ENCODE measurements around the gene MIPOL1. TPM values are rescaled to one million over a fixed set of nuclear protein-coding genes. Genes with fewer than 3 reads are reported as not detected.

Gene MIPOL1
- total RNA-seq, 3 donors from 2014 or later (not counting 1 experiment from before 2014, with no cell fraction given), result not detected

GRCh38 chr14:37583358-37584210 lies 385.8 kb downstream of the MIPOL1 start:
- no peak overlapping the region for H3K27ac Mint-ChIP-seq
- peaks cover 24 to 27% of the 10 kb centered on the region in 2 donors for H3K27me3 Mint-ChIP-seq (ENCODE audit: low read depth in 2 of 2)
- ATAC-seq (no peak), DNase-seq (no peak)
- TF ChIP-seq, protein P1, sequence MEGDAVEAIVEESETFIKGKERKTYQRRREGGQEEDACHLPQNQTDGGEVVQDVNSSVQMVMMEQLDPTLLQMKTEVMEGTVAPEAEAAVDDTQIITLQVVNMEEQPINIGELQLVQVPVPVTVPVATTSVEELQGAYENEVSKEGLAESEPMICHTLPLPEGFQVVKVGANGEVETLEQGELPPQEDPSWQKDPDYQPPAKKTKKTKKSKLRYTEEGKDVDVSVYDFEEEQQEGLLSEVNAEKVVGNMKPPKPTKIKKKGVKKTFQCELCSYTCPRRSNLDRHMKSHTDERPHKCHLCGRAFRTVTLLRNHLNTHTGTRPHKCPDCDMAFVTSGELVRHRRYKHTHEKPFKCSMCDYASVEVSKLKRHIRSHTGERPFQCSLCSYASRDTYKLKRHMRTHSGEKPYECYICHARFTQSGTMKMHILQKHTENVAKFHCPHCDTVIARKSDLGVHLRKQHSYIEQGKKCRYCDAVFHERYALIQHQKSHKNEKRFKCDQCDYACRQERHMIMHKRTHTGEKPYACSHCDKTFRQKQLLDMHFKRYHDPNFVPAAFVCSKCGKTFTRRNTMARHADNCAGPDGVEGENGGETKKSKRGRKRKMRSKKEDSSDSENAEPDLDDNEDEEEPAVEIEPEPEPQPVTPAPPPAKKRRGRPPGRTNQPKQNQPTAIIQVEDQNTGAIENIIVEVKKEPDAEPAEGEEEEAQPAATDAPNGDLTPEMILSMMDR (IDR thresholded peaks at IDR 0.05), result no peak
- no peak overlapping the region for H3K4me3 Mint-ChIP-seq
- Histone ChIP-seq H3K9me3 (ENCODE audit: control insufficient read depth, insufficient read depth, low read length) (no peaks in the 10 kb centered on the region), H3K4me1 (ENCODE audit: control insufficient read depth, insufficient read depth, low read length) (no peaks in the 10 kb centered on the region), H3K36me3 (ENCODE audit: control insufficient read depth, insufficient read depth, low read length) (no peaks in the 10 kb centered on the region), H3K27me3 (ENCODE audit: control insufficient read depth, insufficient read depth, low read length) (peaks cover 31% of the 10 kb centered on the region), H3K27ac (ENCODE audit: low read length) (no peak overlapping the region), H3K4me3 (ENCODE audit: low read length) (no peak overlapping the region)
- 8% methylated on average over 64 of the region's 67 CpGs for WGBS (ENCODE audit: insufficient coverage)
- peaks cover 13% of the 10 kb centered on the region for H3K36me3 Mint-ChIP-seq
- peaks cover 0 to 3% of the 10 kb centered on the region in 2 donors for H3K9me3 Mint-ChIP-seq
- intact Hi-C loops (cut with micrococcal nuclease), result no loop called here
- H3K4me1 Mint-ChIP-seq, result no peaks in the 10 kb centered on the region

DNA sequence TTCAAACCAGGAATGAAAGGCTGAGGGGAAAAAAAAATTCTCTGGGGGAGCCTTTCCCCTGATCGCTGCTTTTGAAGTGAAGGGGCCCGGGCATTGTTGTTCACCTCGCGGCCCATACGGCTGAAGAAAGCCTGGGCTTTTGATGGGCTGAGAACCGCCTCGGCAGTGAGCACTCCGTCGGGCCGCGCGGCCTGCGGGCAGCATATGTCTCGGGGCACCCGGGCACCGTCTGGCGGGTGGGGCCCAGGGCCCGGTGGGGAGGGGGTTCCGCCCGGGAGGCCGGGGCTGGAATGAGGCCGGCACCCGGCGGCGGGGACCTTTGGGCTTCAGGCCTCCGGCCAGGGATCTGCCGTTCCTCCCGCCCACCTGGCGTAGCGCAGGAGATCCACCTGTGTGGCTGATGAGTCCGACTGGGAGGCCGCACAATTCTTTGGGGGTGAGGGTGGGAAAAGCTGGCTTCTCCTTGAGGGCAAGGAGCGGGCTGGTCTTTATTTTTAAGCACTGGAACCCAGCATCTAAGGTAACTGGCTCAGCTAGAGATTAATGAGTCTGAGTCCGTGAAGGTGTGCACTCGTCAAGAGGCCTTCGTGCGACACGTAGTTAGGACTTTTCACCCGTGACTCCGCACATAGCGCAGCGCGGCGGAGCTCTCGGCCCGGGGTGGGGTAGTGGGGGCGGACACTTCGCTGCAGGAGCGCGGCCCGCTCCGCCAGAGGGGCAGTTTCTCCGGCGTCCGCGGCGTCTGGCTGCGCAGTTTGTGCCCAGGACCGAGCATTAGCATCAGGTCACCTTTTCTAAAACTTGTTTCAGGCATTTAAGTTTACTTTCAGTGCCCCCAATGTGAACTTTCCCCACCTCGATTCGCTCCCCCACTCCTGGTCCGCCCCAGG lies 386.7 kb downstream of the MIPOL1 start:
- intact Hi-C loops (cut with micrococcal nuclease), result no loop called here
- H3K36me3 Mint-ChIP-seq, result peaks cover 19% of the 10 kb centered on the region
- no peak overlapping the region for H3K27ac Mint-ChIP-seq
- no peaks in the 10 kb centered on the region for H3K36me3 ChIP-seq (ENCODE audit: control insufficient read depth, insufficient read depth, low read length)
- H3K27me3 ChIP-seq (ENCODE audit: control insufficient read depth, insufficient read depth, low read length), result peaks cover 31% of the 10 kb centered on the region
- H3K27ac ChIP-seq (ENCODE audit: low read length), result no peak overlapping the region
- no peaks in the 10 kb centered on the region for H3K4me1 ChIP-seq (ENCODE audit: control insufficient read depth, insufficient read depth, low read length)
- ATAC-seq (no peak), DNase-seq (no peak)
- no peaks in the 10 kb centered on the region for H3K9me3 ChIP-seq (ENCODE audit: control insufficient read depth, insufficient read depth, low read length)
- H3K9me3 Mint-ChIP-seq, result peaks cover 2 to 3% of the 10 kb centered on the region in 2 donors
- H3K4me3 ChIP-seq (ENCODE audit: low read length), result no peak overlapping the region
- H3K4me3 Mint-ChIP-seq, result no peak overlapping the region
- no peaks in the 10 kb centered on the region for H3K4me1 Mint-ChIP-seq
- 13% methylated on average over 62 of the region's 62 CpGs for WGBS (ENCODE audit: insufficient coverage)
- TF ChIP-seq, protein P1 (IDR thresholded peaks at IDR 0.05), result no peak
- H3K27me3 Mint-ChIP-seq (ENCODE audit: low read depth in 2 of 2), result peaks cover 30 to 36% of the 10 kb centered on the region in 2 donors

DNA sequence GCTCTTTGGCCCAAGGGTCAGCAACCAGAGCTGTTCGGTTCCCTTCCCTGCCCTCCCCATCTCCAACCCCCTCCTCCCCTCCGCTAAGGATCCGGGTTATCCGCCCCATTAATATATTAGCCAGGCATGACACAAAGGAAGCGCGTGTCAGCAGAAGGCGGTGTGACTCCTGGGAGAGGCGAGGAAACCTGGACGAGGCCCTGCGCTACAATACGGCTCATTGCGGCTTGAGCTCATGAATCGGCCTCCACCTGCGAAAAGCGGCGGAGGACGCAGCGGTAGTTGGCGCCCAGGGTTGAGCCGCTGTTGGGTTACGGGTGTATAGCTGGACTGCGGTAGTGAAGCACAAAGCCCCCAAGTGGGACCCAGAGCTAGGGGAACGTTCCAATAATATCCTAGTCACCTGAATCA lies 387.4 kb downstream of the MIPOL1 start:
- H3K27me3 ChIP-seq (ENCODE audit: control insufficient read depth, insufficient read depth, low read length), result peaks cover 31% of the 10 kb centered on the region
- peaks cover 32 to 39% of the 10 kb centered on the region in 2 donors for H3K27me3 Mint-ChIP-seq (ENCODE audit: low read depth in 2 of 2)
- TF ChIP-seq, protein P1 (IDR thresholded peaks at IDR 0.05), result no peak
- no peak for DNase-seq
- no peak for ATAC-seq
- no peaks in the 10 kb centered on the region for H3K4me1 ChIP-seq (ENCODE audit: control insufficient read depth, insufficient read depth, low read length)
- no peak overlapping the region for H3K4me3 ChIP-seq (ENCODE audit: low read length)
- intact Hi-C loops (cut with micrococcal nuclease), result no loop called here
- H3K4me1 Mint-ChIP-seq, result no peaks in the 10 kb centered on the region
- no peak overlapping the region for H3K4me3 Mint-ChIP-seq
- H3K9me3 ChIP-seq (ENCODE audit: control insufficient read depth, insufficient read depth, low read length), result no peaks in the 10 kb centered on the region
- H3K9me3 Mint-ChIP-seq, result peaks cover 3% of the 10 kb centered on the region in 2 donors
- no peak overlapping the region for H3K27ac ChIP-seq (ENCODE audit: low read length)
- H3K36me3 ChIP-seq (ENCODE audit: control insufficient read depth, insufficient read depth, low read length), result no peaks in the 10 kb centered on the region
- WGBS (ENCODE audit: insufficient coverage), result 15% methylated on average over 23 of the region's 23 CpGs
- peaks cover 21% of the 10 kb centered on the region for H3K36me3 Mint-ChIP-seq
- no peak overlapping the region for H3K27ac Mint-ChIP-seq
